ENCODE data around the gene KMT5B. TPM values are rescaled to one million over a fixed set of nuclear protein-coding genes. Genes with fewer than 3 reads are reported as not detected.

The KMT5B gene
- polyA plus RNA-seq, 1 experiment = 17.2 TPM

- ChIA-PET CTCF (interaction anchor here (1.1 kb wide), 1 partner anchor 118 kb away, joined by 3 read pairs; no protein-coding TSS in a partner anchor), POLR2A (no interaction called here)
- TF ChIP-seq CTCF (IDR thresholded peaks at IDR 0.05; ENCODE audit: low read depth, low read length) = no peak
- H3K9me3 ChIP-seq (ENCODE audit: control insufficient read depth, insufficient read depth, low read length) = no peaks in the 10 kb centered on the region
- no peak for DNase-seq (ENCODE audit: low read depth, low spot score)
- no peaks in the 10 kb centered on the region for H3K27me3 ChIP-seq (ENCODE audit: control insufficient read depth, insufficient read depth, low read length)
- H3K27ac ChIP-seq (ENCODE audit: low read depth, low read length) = no peak overlapping the region
- no peak overlapping the region for H3K4me3 ChIP-seq (ENCODE audit: low read depth, low read length)
These were observed 33.2 kb downstream of the KMT5B start for GRCh38 chr11:68179847-68180246.

GRCh38 chr11:68177877-68178276 is 35.2 kb downstream of the KMT5B start:
- Histone ChIP-seq H3K4me3 (ENCODE audit: low read depth, low read length) (no peak overlapping the region), H3K27ac (ENCODE audit: low read depth, low read length) (no peak overlapping the region), H3K27me3 (ENCODE audit: control insufficient read depth, insufficient read depth, low read length) (no peaks in the 10 kb centered on the region), H3K9me3 (ENCODE audit: control insufficient read depth, insufficient read depth, low read length) (no peaks in the 10 kb centered on the region)
- no peak for TF ChIP-seq CTCF (IDR thresholded peaks at IDR 0.05; ENCODE audit: low read depth, low read length)
- DNase-seq (ENCODE audit: low read depth, low spot score) = no peak
- POLR2A ChIA-PET = no interaction called here
- CTCF ChIA-PET = interaction anchor here (0.7 to 1.0 kb wide), 2 partner anchors 28 to 31 kb away, joined by 3 to 4 read pairs; no protein-coding TSS in a partner anchor

GRCh38 chr11:68173926-68174325 is 39.2 kb downstream of the KMT5B start:
- Histone ChIP-seq H3K27me3 (ENCODE audit: control insufficient read depth, insufficient read depth, low read length) (no peaks in the 10 kb centered on the region), H3K27ac (ENCODE audit: low read depth, low read length) (no peak overlapping the region), H3K9me3 (ENCODE audit: control insufficient read depth, insufficient read depth, low read length) (no peaks in the 10 kb centered on the region), H3K4me3 (ENCODE audit: low read depth, low read length) (no peak overlapping the region)
- DNase-seq (ENCODE audit: low read depth, low spot score) = no peak
- POLR2A ChIA-PET = no interaction called here
- no peak for TF ChIP-seq CTCF (IDR thresholded peaks at IDR 0.05; ENCODE audit: low read depth, low read length)
- CTCF ChIA-PET = interaction anchor here (3.1 kb wide), 1 partner anchor 35 kb away, joined by 9 read pairs; no protein-coding TSS in a partner anchor

- H3K4me3 ChIP-seq (ENCODE audit: low read depth, low read length) = no peak overlapping the region
- ChIA-PET POLR2A (no interaction called here), CTCF (no interaction called here)
These were observed 43.7 kb downstream of the KMT5B start for GRCh38 chr11:68169442-68169841.

GRCh38 chr11:68168694-68169093 is 44.4 kb downstream of the KMT5B start:
- no peak overlapping the region for H3K4me3 ChIP-seq (ENCODE audit: low read depth, low read length)
- no peak for TF ChIP-seq CTCF (IDR thresholded peaks at IDR 0.05; ENCODE audit: low read depth, low read length)
- POLR2A ChIA-PET = no interaction called here
- no peaks in the 10 kb centered on the region for H3K9me3 ChIP-seq (ENCODE audit: control insufficient read depth, insufficient read depth, low read length)
- no peak for DNase-seq (ENCODE audit: low read depth, low spot score)
- CTCF ChIA-PET = no interaction called here
- H3K27me3 ChIP-seq (ENCODE audit: control insufficient read depth, insufficient read depth, low read length) = no peaks in the 10 kb centered on the region
- H3K27ac ChIP-seq (ENCODE audit: low read depth, low read length) = no peak overlapping the region

More at GRCh38 chr11:68169442-68169841, 43.7 kb downstream of the KMT5B start:
- Histone ChIP-seq H3K27me3 (ENCODE audit: control insufficient read depth, insufficient read depth, low read length) (no peaks in the 10 kb centered on the region), H3K9me3 (ENCODE audit: control insufficient read depth, insufficient read depth, low read length) (no peaks in the 10 kb centered on the region), H3K27ac (ENCODE audit: low read depth, low read length) (no peak overlapping the region)
- no peak for TF ChIP-seq CTCF (IDR thresholded peaks at IDR 0.05; ENCODE audit: low read depth, low read length)
- DNase-seq (ENCODE audit: low read depth, low spot score) = no peak

Data from AG04450 (cell line).